ENCODE data around the gene AARSD1.
"Not testable (repeated sequence)": the region's sequence is repeated elsewhere in the genome, so short reads cannot be mapped to it uniquely, and the experiment has no call there.

Gene AARSD1

DNA sequence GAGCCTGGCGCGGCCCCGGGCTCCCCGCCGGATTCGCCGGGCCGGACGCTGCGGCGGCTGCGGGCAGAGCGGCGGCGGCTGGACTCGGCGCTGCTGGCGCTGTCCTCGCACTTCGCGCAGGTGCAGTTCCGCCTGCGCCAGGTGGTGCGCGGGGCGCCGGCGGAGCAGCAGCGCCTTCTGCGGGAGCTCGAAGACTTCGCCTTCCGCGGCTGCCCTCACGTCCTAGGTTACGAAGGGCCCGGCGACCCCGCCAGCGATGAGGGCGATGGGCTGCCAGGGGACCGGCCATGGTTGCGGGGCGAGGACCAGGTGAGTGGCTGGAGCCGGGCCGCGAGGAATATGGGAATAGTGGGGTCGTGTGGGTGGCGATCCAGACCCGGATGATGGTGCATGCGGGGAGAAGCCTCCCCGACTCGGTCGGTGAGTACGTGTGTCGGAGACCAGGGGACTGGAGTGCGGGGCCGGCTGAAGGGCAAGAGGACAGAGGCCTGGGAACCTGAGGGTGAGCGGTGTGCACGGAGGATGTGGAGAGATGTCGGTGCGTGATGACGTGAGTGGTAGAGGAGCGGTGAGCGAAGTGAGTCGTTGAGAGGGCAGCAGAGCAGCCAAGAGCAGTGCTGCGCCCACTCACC is 16.6 kb upstream of the AARSD1 start:
- Histone ChIP-seq H3K9ac (peak overlapping the region; percentile 86), H3K27ac (peak overlapping the region; percentile 89), H3K4me3 (peak overlapping the region; percentile 98), H4K20me1 (peaks cover 18% of the 10 kb centered on the region), H3K4me1 (peaks cover 76% of the 10 kb centered on the region), H3K4me2 (peak overlapping the region; percentile 92), H3K27me3 (no peaks in the 10 kb centered on the region), H3K9me3 (no peaks in the 10 kb centered on the region), H3K36me3 (peaks cover 17% of the 10 kb centered on the region)
- TF ChIP-seq Cebpa-rat (IDR thresholded peaks at IDR 0.05): no peak

DNA sequence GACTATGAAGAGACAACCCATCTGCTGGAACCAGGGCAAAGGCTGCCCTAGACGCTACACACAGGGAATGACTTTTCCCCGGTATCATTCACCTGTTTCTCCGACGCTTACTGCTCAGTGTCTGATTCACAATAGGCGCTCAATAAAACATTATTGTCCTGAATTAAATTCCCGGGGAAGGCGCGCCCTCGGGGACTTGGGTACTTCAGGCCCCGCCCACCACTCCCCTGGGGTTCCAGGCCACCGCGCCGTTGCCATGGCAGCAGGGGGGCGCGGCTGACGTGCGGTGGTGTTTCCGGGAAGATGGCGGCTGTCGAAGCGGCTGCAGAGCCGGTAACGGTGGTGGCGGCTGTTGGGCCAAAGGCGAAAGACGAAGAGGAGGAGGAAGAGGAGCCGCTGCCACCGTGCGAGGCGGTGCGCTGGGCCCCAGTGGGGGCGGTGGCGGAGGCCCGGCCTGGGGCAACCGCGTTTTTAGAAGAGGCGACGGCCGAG is 16.1 kb upstream of the AARSD1 start, which contains the start of gene RUNDC1:
TSS of gene RUNDC1 (plus strand) at position 292 of the 492 bp plus-strand sequence. CDS start at position 304, 12 bp downstream.
- H4K20me1 ChIP-seq: peaks cover 18% of the 10 kb centered on the region
- H3K9me3 ChIP-seq: no peaks in the 10 kb centered on the region
- H3K36me3 ChIP-seq: peaks cover 17% of the 10 kb centered on the region
- H3K4me2 ChIP-seq: peak within 1 kb of the TSS; percentile 92
- H3K9ac ChIP-seq: peak within 1 kb of the TSS; percentile 86
- peak within 1 kb of the TSS; percentile 89 for H3K27ac ChIP-seq
- peak within 1 kb of the TSS; percentile 98 for H3K4me3 ChIP-seq
- no peaks in the 10 kb centered on the region for H3K27me3 ChIP-seq
- no peak for TF ChIP-seq Cebpa-rat (IDR thresholded peaks at IDR 0.05)
- peaks cover 76% of the 10 kb centered on the region for H3K4me1 ChIP-seq

DNA sequence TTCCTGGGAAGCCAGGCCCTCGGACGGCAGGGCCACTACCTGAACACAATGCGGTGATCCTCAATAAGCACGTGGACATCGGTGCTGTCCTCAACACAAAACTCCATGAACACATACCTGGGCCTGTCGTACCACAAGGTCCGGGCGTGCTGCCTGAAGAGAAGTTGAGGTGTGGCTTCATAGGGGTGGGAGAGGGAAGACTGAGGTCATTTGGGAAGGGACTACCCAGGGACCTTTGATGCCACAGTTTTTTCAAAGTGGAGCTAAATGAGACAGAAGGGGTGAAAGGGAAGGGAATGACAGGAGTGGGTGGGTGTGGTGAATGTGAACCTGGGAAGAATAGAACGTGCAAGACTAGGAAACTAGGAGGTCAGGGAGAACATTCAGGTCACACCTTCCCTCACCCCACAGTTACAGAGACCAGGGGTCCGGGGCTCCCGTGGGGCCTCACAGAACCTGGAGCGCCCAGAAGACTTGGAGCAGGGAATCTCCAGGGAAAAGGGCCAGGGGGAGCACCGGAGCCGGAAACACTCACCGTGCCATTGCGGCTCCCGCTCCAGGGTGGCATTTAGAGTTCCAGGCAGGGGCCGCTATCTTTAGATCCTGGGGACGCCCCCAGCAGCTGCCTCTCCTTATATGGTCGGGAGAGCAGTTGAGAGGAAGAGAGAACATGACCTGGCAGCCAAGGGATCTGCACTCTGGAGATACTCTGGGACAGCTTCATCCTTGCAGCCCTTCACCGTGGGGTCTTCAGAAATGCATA is 15.4 kb upstream of the AARSD1 start, which contains the start of gene PTGES3L:
TSS of gene PTGES3L (minus strand) at position 570 of the 763 bp plus-strand sequence. CDS start at position 543, 27 bp downstream.
- peaks cover 17% of the 10 kb centered on the region for H3K36me3 ChIP-seq
- peaks cover 76% of the 10 kb centered on the region for H3K4me1 ChIP-seq
- peak within 1 kb of the TSS; percentile 92 for H3K4me2 ChIP-seq
- no peaks in the 10 kb centered on the region for H3K27me3 ChIP-seq
- peak within 1 kb of the TSS; percentile 98 for H3K4me3 ChIP-seq
- no peak for TF ChIP-seq Cebpa-rat (IDR thresholded peaks at IDR 0.05)
- peak within 1 kb of the TSS; percentile 86 for H3K9ac ChIP-seq
- H3K9me3 ChIP-seq: no peaks in the 10 kb centered on the region
- peak within 1 kb of the TSS; percentile 89 for H3K27ac ChIP-seq
- H4K20me1 ChIP-seq: peaks cover 18% of the 10 kb centered on the region

DNA sequence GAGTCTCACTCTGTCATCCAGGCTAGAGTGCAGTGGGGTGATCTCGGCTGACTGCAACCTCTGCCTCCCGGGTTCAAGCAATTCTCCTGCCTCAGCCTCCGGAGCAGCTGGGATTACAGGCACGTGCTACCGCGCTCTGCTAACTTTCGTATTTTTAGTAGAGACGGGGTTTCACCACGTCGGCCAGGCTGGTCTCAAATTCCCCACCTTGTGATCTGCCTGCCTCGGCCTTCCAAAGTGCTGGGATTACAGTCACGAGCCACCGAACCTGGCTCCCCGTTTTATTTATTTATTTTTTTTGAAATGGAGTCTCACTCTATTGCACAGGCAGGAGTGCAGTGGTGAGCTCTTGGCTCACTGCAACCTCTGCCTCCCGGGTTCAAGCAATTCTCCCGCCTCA is 11.4 kb upstream of the AARSD1 start:
- peak overlapping the region; percentile 68 for H3K4me2 ChIP-seq

DNA sequence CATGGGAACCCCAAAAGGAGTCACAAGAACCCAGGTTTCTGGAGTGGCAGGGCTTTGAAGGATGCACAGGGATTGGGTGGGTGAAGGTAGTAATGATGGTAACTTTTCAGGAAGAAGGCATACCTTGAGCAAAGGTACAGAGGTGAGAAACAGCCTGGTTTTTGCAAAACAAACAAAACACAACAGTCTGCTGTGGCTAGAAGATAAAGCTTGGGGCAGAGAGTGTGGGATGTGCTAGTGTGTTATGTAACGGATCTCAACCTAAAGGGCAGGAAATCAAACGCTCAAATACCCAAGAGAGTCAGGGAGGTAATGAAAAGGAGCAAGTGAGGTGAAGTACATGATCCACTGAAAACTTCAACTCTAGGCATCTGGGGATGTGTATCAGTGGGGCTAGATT is 11.0 kb upstream of the AARSD1 start:
- Histone ChIP-seq H3K27ac (peak overlapping the region; percentile 50), H3K36me3 (no peaks in the 10 kb centered on the region), H3K27me3 (no peaks in the 10 kb centered on the region), H3K9me3 (no peaks in the 10 kb centered on the region), H3K4me3 (no peak overlapping the region), H3K9ac (0 out of 2 replicates have a peak overlapping the region, but pooled peaks have one; percentile 2), H3K4me1 (peaks cover 46% of the 10 kb centered on the region), H4K20me1 (no peaks in the 10 kb centered on the region), H3K4me2 (peak overlapping the region; percentile 68)
- no peak for TF ChIP-seq Cebpa-rat (IDR thresholded peaks at IDR 0.05)

More for the DNA sequence above, 11.4 kb upstream of the AARSD1 start:
- not testable (repeated sequence) for H3K4me3 ChIP-seq, H4K20me1 ChIP-seq, H3K9me3 ChIP-seq, H3K36me3 ChIP-seq, H3K27me3 ChIP-seq
- H3K27ac ChIP-seq: peak overlapping the region; percentile 50
- H3K9ac ChIP-seq: 0 out of 2 replicates have a peak overlapping the region, but pooled peaks have one; percentile 2
- H3K4me1 ChIP-seq: peaks cover 46% of the 10 kb centered on the region

DNA sequence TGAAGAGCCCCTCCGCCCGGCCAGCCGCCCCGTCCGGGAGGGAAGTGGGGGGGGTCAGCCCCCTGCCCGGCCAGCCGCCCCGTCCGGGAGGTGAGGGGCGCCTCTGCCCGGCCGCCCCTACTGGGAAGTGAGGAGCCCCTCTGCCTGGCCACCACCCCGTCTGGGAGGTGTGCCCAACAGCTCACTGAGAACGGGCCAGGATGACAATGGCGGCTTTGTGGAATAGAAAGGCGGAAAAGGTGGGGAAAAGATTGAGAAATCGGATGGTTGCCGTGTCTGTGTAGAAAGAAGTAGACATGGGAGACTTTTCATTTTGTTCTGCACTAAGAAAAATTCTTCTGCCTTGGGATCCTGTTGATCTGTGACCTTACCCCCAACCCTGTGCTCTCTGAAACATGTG is 9.1 kb upstream of the AARSD1 start:
- H3K9ac ChIP-seq, H3K9me3 ChIP-seq, H3K4me2 ChIP-seq, H3K27me3 ChIP-seq, H3K27ac ChIP-seq, H3K4me3 ChIP-seq, H3K36me3 ChIP-seq, H4K20me1 ChIP-seq: not testable (repeated sequence)
- peaks cover 42% of the 10 kb centered on the region for H3K4me1 ChIP-seq

DNA sequence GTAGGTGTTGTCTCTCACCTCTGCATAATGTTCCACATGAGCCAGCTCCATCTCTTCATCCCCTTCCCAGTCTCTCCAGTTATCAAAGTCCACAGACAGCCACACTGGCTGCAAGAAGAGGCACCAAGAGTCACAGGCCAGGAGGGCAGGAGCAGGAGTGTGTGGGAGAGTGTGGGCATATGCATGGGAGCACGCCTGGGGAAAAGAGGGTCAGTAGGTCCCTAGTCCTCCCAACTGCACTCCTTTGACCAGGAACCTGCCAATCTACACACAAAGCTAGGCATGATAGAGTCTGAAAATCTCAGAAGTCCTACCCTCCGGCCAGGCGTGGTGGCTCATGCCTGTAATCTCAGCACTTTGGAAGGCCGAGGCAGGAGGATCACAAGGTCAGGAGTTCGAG is 7.3 kb upstream of the AARSD1 start:
- H3K4me2 ChIP-seq: no peak overlapping the region
- H3K4me3 ChIP-seq: no peak overlapping the region
- no peaks in the 10 kb centered on the region for H3K36me3 ChIP-seq
- no peaks in the 10 kb centered on the region for H3K27me3 ChIP-seq
- H3K27ac ChIP-seq: no peak overlapping the region
- TF ChIP-seq Cebpa-rat (IDR thresholded peaks at IDR 0.05): no peak
- no peak overlapping the region for H3K9ac ChIP-seq
- no peaks in the 10 kb centered on the region for H4K20me1 ChIP-seq
- no peaks in the 10 kb centered on the region for H3K9me3 ChIP-seq
- peaks cover 40% of the 10 kb centered on the region for H3K4me1 ChIP-seq

DNA sequence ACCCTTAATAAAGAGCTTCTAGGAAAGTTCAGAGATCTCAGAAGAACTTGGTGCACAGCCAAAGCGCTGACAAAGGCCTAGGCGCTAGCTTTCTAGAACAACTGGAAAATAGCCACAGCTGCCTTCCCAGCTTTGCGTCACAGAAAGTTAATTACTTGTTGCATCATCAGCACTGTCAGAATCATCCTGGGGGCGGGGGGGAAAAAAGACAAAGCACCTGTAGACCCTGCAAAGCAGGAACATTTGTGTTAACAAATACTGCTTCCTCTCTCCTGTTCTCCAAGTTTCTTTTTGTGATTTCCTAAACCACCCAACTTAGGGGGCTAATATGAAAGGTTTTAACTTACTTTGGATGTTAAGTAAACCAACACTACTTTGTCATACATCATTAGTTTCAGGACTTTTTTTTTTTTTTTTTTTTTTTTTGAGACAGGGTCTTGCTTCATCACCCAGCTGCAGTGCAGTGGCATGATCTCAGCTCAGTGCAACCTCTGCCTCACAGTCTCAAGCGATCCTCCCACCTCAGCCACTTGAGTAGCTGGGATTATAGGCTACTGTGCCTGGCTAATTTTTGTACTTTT is 4.8 kb upstream of the AARSD1 start:
- H3K4me3 ChIP-seq: no peak overlapping the region
- no peak overlapping the region; the same call in 1 of the 2 replicates for H3K4me2 ChIP-seq
- H3K27ac ChIP-seq: no peak overlapping the region
- H3K36me3 ChIP-seq: no peaks in the 10 kb centered on the region
- peaks cover 24% of the 10 kb centered on the region; the same call in 1 of the 2 replicates for H3K4me1 ChIP-seq
- TF ChIP-seq Cebpa-rat (IDR thresholded peaks at IDR 0.05): peak; percentile 49; the same call in 1 of the 2 replicates
- no peaks in the 10 kb centered on the region for H3K27me3 ChIP-seq
- H3K9me3 ChIP-seq: no peaks in the 10 kb centered on the region
- H3K9ac ChIP-seq: no peak overlapping the region
- no peaks in the 10 kb centered on the region for H4K20me1 ChIP-seq

DNA sequence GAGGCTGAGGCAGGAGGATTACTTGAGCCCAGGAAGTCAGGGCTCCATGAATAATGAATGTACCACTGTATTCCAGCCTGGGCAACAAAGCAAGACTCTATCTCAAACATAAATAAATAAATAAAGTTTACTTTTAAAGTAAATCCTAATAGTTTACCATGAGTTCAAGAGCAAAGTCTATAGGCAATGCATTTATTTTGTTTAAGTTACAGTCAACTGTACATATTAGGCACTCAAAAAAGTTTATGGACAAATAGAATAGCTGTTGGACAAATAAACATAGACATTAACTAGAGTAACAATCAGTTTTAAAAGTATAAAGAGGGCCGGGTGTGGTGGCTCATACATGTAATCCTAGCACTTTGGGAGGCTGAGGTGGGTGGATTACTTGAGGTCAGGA is 3.7 kb upstream of the AARSD1 start:
- Histone ChIP-seq H3K9me3 (no peaks in the 10 kb centered on the region), H3K36me3 (peaks cover 2% of the 10 kb centered on the region; the same call in 1 of the 2 replicates), H3K27ac (no peak overlapping the region), H3K4me3 (no peak overlapping the region), H3K4me1 (peaks cover 34% of the 10 kb centered on the region), H4K20me1 (no peaks in the 10 kb centered on the region), H3K4me2 (no peak overlapping the region), H3K9ac (no peak overlapping the region), H3K27me3 (no peaks in the 10 kb centered on the region)
- TF ChIP-seq Cebpa-rat (IDR thresholded peaks at IDR 0.05): no peak
